Measurements from ENCODE around the gene NPAS3.

NPAS3 gene

GRCh38 chr14:33676135-33676566, 737.5 kb downstream of the NPAS3 start:
- Histone ChIP-seq H3K9me3 (ENCODE audit: severe bottlenecking) (no peaks in the 10 kb centered on the region), H3K4me1 (ENCODE audit: insufficient read depth, poor library complexity, severe bottlenecking) (peaks cover 23% of the 10 kb centered on the region), H3K27ac (ENCODE audit: poor library complexity, severe bottlenecking) (no peak overlapping the region), H3K36me3 (ENCODE audit: low read depth) (no peaks in the 10 kb centered on the region), H3K27me3 (ENCODE audit: insufficient read depth, poor library complexity, severe bottlenecking) (no peaks in the 10 kb centered on the region), H3K4me3 (ENCODE audit: severe bottlenecking) (no peak overlapping the region)
- TF ChIP-seq CTCF (IDR thresholded peaks at IDR 0.05; ENCODE audit: poor library complexity, severe bottlenecking) = peak; percentile 85
- peak; percentile 71 for DNase-seq (ENCODE audit: low spot score)
- peak; percentile 52; the same call in 2 of the 3 replicates for ATAC-seq (ENCODE audit: low read depth)

GRCh38 chr14:33676891-33677290, 738.2 kb downstream of the NPAS3 start:
- TF ChIP-seq CTCF (IDR thresholded peaks at IDR 0.05; ENCODE audit: poor library complexity, severe bottlenecking) = no peak
- H3K27ac ChIP-seq (ENCODE audit: poor library complexity, severe bottlenecking) = no peak overlapping the region
- no peak overlapping the region for H3K4me3 ChIP-seq (ENCODE audit: severe bottlenecking)
- peaks cover 23% of the 10 kb centered on the region for H3K4me1 ChIP-seq (ENCODE audit: insufficient read depth, poor library complexity, severe bottlenecking)
- DNase-seq (ENCODE audit: low spot score) (no peak), ATAC-seq (ENCODE audit: low read depth) (no peak)
- H3K36me3 ChIP-seq (ENCODE audit: low read depth) = no peaks in the 10 kb centered on the region
- H3K9me3 ChIP-seq (ENCODE audit: severe bottlenecking) = no peaks in the 10 kb centered on the region
- H3K27me3 ChIP-seq (ENCODE audit: insufficient read depth, poor library complexity, severe bottlenecking) = no peaks in the 10 kb centered on the region

- no peak overlapping the region for H3K4me3 ChIP-seq (ENCODE audit: severe bottlenecking)
- peak overlapping the region; percentile 92 for H3K27ac ChIP-seq (ENCODE audit: poor library complexity, severe bottlenecking)
- TF ChIP-seq CTCF (IDR thresholded peaks at IDR 0.05; ENCODE audit: poor library complexity, severe bottlenecking) = no peak
- H3K27me3 ChIP-seq (ENCODE audit: insufficient read depth, poor library complexity, severe bottlenecking) = no peaks in the 10 kb centered on the region
- H3K9me3 ChIP-seq (ENCODE audit: severe bottlenecking) = no peaks in the 10 kb centered on the region
- DNase-seq (ENCODE audit: low spot score) (no peak), ATAC-seq (ENCODE audit: low read depth) (no peak)
- no peaks in the 10 kb centered on the region for H3K36me3 ChIP-seq (ENCODE audit: low read depth)
- peaks cover 31% of the 10 kb centered on the region for H3K4me1 ChIP-seq (ENCODE audit: insufficient read depth, poor library complexity, severe bottlenecking)
Observed at GRCh38 chr14:33678005-33678404, 739.3 kb downstream of the NPAS3 start.

GRCh38 chr14:33679025-33679424, 740.3 kb downstream of the NPAS3 start:
- no peak for TF ChIP-seq CTCF (IDR thresholded peaks at IDR 0.05; ENCODE audit: poor library complexity, severe bottlenecking)
- no peaks in the 10 kb centered on the region for H3K36me3 ChIP-seq (ENCODE audit: low read depth)
- ATAC-seq (ENCODE audit: low read depth) = peak; percentile 4; the same call in 1 of the 3 replicates
- no peaks in the 10 kb centered on the region for H3K27me3 ChIP-seq (ENCODE audit: insufficient read depth, poor library complexity, severe bottlenecking)
- H3K9me3 ChIP-seq (ENCODE audit: severe bottlenecking) = no peaks in the 10 kb centered on the region
- H3K27ac ChIP-seq (ENCODE audit: poor library complexity, severe bottlenecking) = peak overlapping the region; percentile 92
- H3K4me3 ChIP-seq (ENCODE audit: severe bottlenecking) = no peak overlapping the region
- peaks cover 31% of the 10 kb centered on the region for H3K4me1 ChIP-seq (ENCODE audit: insufficient read depth, poor library complexity, severe bottlenecking)
- no peak for DNase-seq (ENCODE audit: low spot score)

GRCh38 chr14:33679461-33680225, 741.0 kb downstream of the NPAS3 start:
- peak; percentile 96 for ATAC-seq (ENCODE audit: low read depth)
- H3K4me1 ChIP-seq (ENCODE audit: insufficient read depth, poor library complexity, severe bottlenecking) = peaks cover 31% of the 10 kb centered on the region
- H3K4me3 ChIP-seq (ENCODE audit: severe bottlenecking) = no peak overlapping the region
- DNase-seq (ENCODE audit: low spot score) = no peak
- no peaks in the 10 kb centered on the region for H3K9me3 ChIP-seq (ENCODE audit: severe bottlenecking)
- peak overlapping the region; percentile 92 for H3K27ac ChIP-seq (ENCODE audit: poor library complexity, severe bottlenecking)
- TF ChIP-seq CTCF (IDR thresholded peaks at IDR 0.05; ENCODE audit: poor library complexity, severe bottlenecking) = no peak
- H3K27me3 ChIP-seq (ENCODE audit: insufficient read depth, poor library complexity, severe bottlenecking) = no peaks in the 10 kb centered on the region
- H3K36me3 ChIP-seq (ENCODE audit: low read depth) = no peaks in the 10 kb centered on the region
